HEK293T (cell line): ENCODE results near the gene REV1.
A peak's percentile ranks its signal among the peaks of the same experiment; 100 is the strongest.

ENCODE experiments used
- CTCF ChIA-PET: fragments of 350-600 bp; formaldehyde crosslinking; extraction: SDS; loops from one replicate; lab custom pipeline; 2021; ENCODE audit warnings: antibody characterized with exemption, inconsistent platforms; lab: Yijun Ruan, JAX
- POLR2A ChIA-PET: fragments of 350-600 bp; formaldehyde crosslinking; extraction: SDS; loops from one replicate; lab custom pipeline; 2020; ENCODE audit warnings: antibody characterized with exemption, inconsistent platforms; lab: Yijun Ruan, JAX
- DNase-seq: peaks from one replicate; pipeline ENCODE4 v3.0.0; 2012; ENCODE audit warnings: mixed read lengths; ENCODE audit errors: extremely low spot score
- ARNT ChIP-seq: fragments of 450-650 bp; IDR thresholded peaks from 2 replicates; pipeline ENCODE4 v1.6.1; 2017; ENCODE audit warnings: mild to moderate bottlenecking
- BHLHE40 ChIP-seq: fragments of 450-650 bp; IDR thresholded peaks from 2 replicates; pipeline ENCODE4 v1.6.1; 2016; ENCODE audit warnings: mild to moderate bottlenecking, moderate library complexity, borderline replicate concordance
- CTBP1 ChIP-seq: fragments of 450-650 bp; IDR thresholded peaks from 2 replicates; pipeline ENCODE4 v1.6.1; 2016; ENCODE audit warnings: borderline replicate concordance
- ELF4 ChIP-seq: fragments of 450-650 bp; IDR thresholded peaks from 2 replicates; pipeline ENCODE4 v1.6.1; 2017; ENCODE audit warnings: antibody characterized with exemption
- FOXA1 ChIP-seq: fragments of 450-650 bp; IDR thresholded peaks from 2 replicates; pipeline ENCODE4 v1.6.1; 2016; ENCODE audit warnings: mild to moderate bottlenecking
- FOXK2 ChIP-seq: fragments of 450-650 bp; IDR thresholded peaks from 2 replicates; pipeline ENCODE4 v1.6.1; 2016; ENCODE audit warnings: mild to moderate bottlenecking
- FOXM1 ChIP-seq: fragments of 450-650 bp; IDR thresholded peaks from 2 replicates; pipeline ENCODE4 v1.6.1; 2017; ENCODE audit warnings: mild to moderate bottlenecking, borderline replicate concordance
- HDGF ChIP-seq: fragments of 450-650 bp; IDR thresholded peaks from 2 replicates; pipeline ENCODE4 v1.6.1; 2017; ENCODE audit warnings: antibody characterized with exemption, borderline replicate concordance
- L3MBTL2 ChIP-seq: fragments of 450-650 bp; conservative IDR thresholded peaks from 2 replicates; pipeline ENCODE4 v1.6.1; 2016; ENCODE audit warnings: mild to moderate bottlenecking
- LEF1 ChIP-seq: fragments of 450-650 bp; IDR thresholded peaks from 2 replicates; pipeline ENCODE4 v1.6.1; 2017; ENCODE audit warnings: mild to moderate bottlenecking, borderline replicate concordance
- NFRKB ChIP-seq: fragments of 450-650 bp; IDR thresholded peaks from 2 replicates; pipeline ENCODE4 v1.6.1; 2016; ENCODE audit warnings: mild to moderate bottlenecking, moderate library complexity
- PKNOX1 ChIP-seq: fragments of 450-650 bp; IDR thresholded peaks from 2 replicates; pipeline ENCODE4 v1.6.1; 2016
- SP1 ChIP-seq: fragments of 450-650 bp; IDR thresholded peaks from 2 replicates; pipeline ENCODE4 v1.6.1; 2017
- SUZ12 ChIP-seq: fragments of 450-650 bp; IDR thresholded peaks from 2 replicates; pipeline ENCODE4 v1.6.1; 2016; ENCODE audit warnings: mild to moderate bottlenecking
- TARDBP ChIP-seq: fragments of 450-650 bp; IDR thresholded peaks from 2 replicates; pipeline ENCODE4 v1.6.1; 2016
- ZNF384 ChIP-seq: fragments of 450-650 bp; IDR thresholded peaks from 2 replicates; pipeline ENCODE4 v1.6.1; 2016

Gene REV1

GRCh38 chr2:99488539-99489062, 1.2 kb downstream of the REV1 start:
- ChIA-PET POLR2A (no interaction called here), CTCF (no interaction called here)
- DNase-seq = no peak
- TF ChIP-seq ELF4 (no peak), FOXA1 (no peak), HDGF (no peak), NFRKB (no peak), TARDBP (no peak), SUZ12 (no peak), FOXK2 (no peak), BHLHE40 (no peak), SP1 (no peak), FOXM1 (no peak), PKNOX1 (no peak), L3MBTL2 (no peak), LEF1 (no peak), CTBP1 (no peak), ZNF384 (no peak), ARNT (no peak)

GRCh38 chr2:99487906-99488305, 1.9 kb downstream of the REV1 start:
- POLR2A ChIA-PET = no interaction called here
- no peak for DNase-seq
- TF ChIP-seq ELF4 (no peak), BHLHE40 (no peak), LEF1 (no peak), FOXA1 (no peak), FOXM1 (no peak), CTBP1 (no peak), SP1 (no peak), TARDBP (no peak), ZNF384 (no peak), ARNT (no peak), HDGF (no peak), FOXK2 (no peak), L3MBTL2 (no peak), SUZ12 (no peak), PKNOX1 (no peak), NFRKB (no peak)
- CTCF ChIA-PET = interaction anchor here (0.9 kb wide), 1 partner anchor 36 kb away, joined by 3 read pairs; no protein-coding TSS in a partner anchor

GRCh38 chr2:99485824-99486223, 4.0 kb downstream of the REV1 start:
- ChIA-PET CTCF (interaction anchor here (0.6 kb wide), 1 partner anchor 688 kb away, joined by 3 read pairs; no protein-coding TSS in a partner anchor), POLR2A (no interaction called here)
- DNase-seq = no peak
- peak; percentile 43 for TF ChIP-seq L3MBTL2
- no peak for TF ChIP-seq SUZ12

GRCh38 chr2:99485411-99485810, 4.4 kb downstream of the REV1 start:
- ChIA-PET CTCF (interaction anchor here (0.6 kb wide), 1 partner anchor 688 kb away, joined by 3 read pairs; no protein-coding TSS in a partner anchor), POLR2A (no interaction called here)
- no peak for DNase-seq
- TF ChIP-seq NFRKB (no peak), PKNOX1 (no peak), LEF1 (peak; percentile 94), FOXK2 (no peak)

- ChIA-PET CTCF (no interaction called here), POLR2A (no interaction called here)
- no peak for TF ChIP-seq CTBP1
- no peak for TF ChIP-seq LEF1
- no peak for TF ChIP-seq SUZ12
- no peak for TF ChIP-seq TARDBP
- TF ChIP-seq NFRKB = no peak
- no peak for TF ChIP-seq L3MBTL2
- TF ChIP-seq ARNT = no peak
- no peak for DNase-seq
These were observed 5.6 kb downstream of the REV1 start for GRCh38 chr2:99484205-99484604.

GRCh38 chr2:99481941-99482340, 7.9 kb downstream of the REV1 start:
- CTCF ChIA-PET = interaction anchor here (0.5 to 0.7 kb wide), 3 partner anchors 18 to 1760 kb away, joined by 3 to 6 read pairs (median 3); no protein-coding TSS in a partner anchor
- POLR2A ChIA-PET = interaction anchor here (0.7 kb wide), 1 partner anchor 145 kb away, joined by 3 read pairs; the partner anchor contains the start of gene EIF5B
- peak; percentile 60 for DNase-seq
- TF ChIP-seq PKNOX1 = peak; percentile 88
- TF ChIP-seq SP1 = no peak
- TF ChIP-seq CTBP1 = peak; percentile 63; the same call in 1 of the 2 replicates
